HUDEP-2 (cell line): ENCODE measurements around the gene KCNQ5.
A peak's percentile ranks its signal among the peaks of the same experiment; 100 is the strongest.

Experiments used
- DNase-seq, 76 experiments: peaks; one replicate each; lab custom pipeline; 2025; ENCODE audit not compliant: unreplicated experiment in 76 of 76; lab: John Stamatoyannopoulos, UW

KCNQ5 gene

GRCh38 chr6:73030791-73031782 is 409.2 kb downstream of the KCNQ5 start:
- DNase-seq: no peak

- DNase-seq: peak in 1 of 76 experiments; percentile 22
Observed at GRCh38 chr6:73032586-73032985, 410.7 kb downstream of the KCNQ5 start.

- DNase-seq: no peak
Observed at GRCh38 chr6:73036689-73037088, 414.8 kb downstream of the KCNQ5 start.

- no peak for DNase-seq
Observed at GRCh38 chr6:73041051-73041450, 419.2 kb downstream of the KCNQ5 start.

GRCh38 chr6:73042892-73043291 is 421.0 kb downstream of the KCNQ5 start:
- no peak for DNase-seq

GRCh38 chr6:73043446-73043845 is 421.6 kb downstream of the KCNQ5 start:
- no peak for DNase-seq

GRCh38 chr6:73045609-73046008 is 423.7 kb downstream of the KCNQ5 start:
- DNase-seq: no peak

GRCh38 chr6:73047801-73048200 is 425.9 kb downstream of the KCNQ5 start:
- DNase-seq: no peak

- no peak for DNase-seq
Observed at GRCh38 chr6:73049971-73050594, 428.2 kb downstream of the KCNQ5 start.

GRCh38 chr6:73050706-73051105 is 428.8 kb downstream of the KCNQ5 start:
- DNase-seq: no peak

GRCh38 chr6:73051147-73051546 is 429.3 kb downstream of the KCNQ5 start:
- no peak for DNase-seq

- DNase-seq: no peak
Observed at GRCh38 chr6:73054958-73055357, 433.1 kb downstream of the KCNQ5 start.

GRCh38 chr6:73058736-73059135 is 436.9 kb downstream of the KCNQ5 start:
- DNase-seq: no peak

GRCh38 chr6:73062130-73062529 is 440.3 kb downstream of the KCNQ5 start:
- no peak for DNase-seq

- no peak for DNase-seq
Observed at GRCh38 chr6:73062837-73063236, 441.0 kb downstream of the KCNQ5 start.

- no peak for DNase-seq
Observed at GRCh38 chr6:73064266-73064665, 442.4 kb downstream of the KCNQ5 start.

- DNase-seq: no peak
Observed at GRCh38 chr6:73073238-73073637, 451.4 kb downstream of the KCNQ5 start.

GRCh38 chr6:73074175-73074574 is 452.3 kb downstream of the KCNQ5 start:
- DNase-seq: no peak

GRCh38 chr6:73076211-73076954 is 454.5 kb downstream of the KCNQ5 start:
- no peak for DNase-seq

GRCh38 chr6:73078333-73078862 is 456.5 kb downstream of the KCNQ5 start:
- no peak for DNase-seq
